Activated naive CD4-positive, alpha-beta T cell treated with Interleukin-2 at 50 U/mL for 16 hours (primary cell): ENCODE measurements around the gene VPS54.
A peak's percentile ranks its signal among the peaks of the same experiment; 100 is the strongest.

ENCODE experiments used
- DNase-seq: peaks from one replicate; pipeline ENCODE4 v3.0.0-alpha.2; 2020

Gene VPS54, protein sequence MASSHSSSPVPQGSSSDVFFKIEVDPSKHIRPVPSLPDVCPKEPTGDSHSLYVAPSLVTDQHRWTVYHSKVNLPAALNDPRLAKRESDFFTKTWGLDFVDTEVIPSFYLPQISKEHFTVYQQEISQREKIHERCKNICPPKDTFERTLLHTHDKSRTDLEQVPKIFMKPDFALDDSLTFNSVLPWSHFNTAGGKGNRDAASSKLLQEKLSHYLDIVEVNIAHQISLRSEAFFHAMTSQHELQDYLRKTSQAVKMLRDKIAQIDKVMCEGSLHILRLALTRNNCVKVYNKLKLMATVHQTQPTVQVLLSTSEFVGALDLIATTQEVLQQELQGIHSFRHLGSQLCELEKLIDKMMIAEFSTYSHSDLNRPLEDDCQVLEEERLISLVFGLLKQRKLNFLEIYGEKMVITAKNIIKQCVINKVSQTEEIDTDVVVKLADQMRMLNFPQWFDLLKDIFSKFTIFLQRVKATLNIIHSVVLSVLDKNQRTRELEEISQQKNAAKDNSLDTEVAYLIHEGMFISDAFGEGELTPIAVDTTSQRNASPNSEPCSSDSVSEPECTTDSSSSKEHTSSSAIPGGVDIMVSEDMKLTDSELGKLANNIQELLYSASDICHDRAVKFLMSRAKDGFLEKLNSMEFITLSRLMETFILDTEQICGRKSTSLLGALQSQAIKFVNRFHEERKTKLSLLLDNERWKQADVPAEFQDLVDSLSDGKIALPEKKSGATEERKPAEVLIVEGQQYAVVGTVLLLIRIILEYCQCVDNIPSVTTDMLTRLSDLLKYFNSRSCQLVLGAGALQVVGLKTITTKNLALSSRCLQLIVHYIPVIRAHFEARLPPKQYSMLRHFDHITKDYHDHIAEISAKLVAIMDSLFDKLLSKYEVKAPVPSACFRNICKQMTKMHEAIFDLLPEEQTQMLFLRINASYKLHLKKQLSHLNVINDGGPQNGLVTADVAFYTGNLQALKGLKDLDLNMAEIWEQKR

DNA sequence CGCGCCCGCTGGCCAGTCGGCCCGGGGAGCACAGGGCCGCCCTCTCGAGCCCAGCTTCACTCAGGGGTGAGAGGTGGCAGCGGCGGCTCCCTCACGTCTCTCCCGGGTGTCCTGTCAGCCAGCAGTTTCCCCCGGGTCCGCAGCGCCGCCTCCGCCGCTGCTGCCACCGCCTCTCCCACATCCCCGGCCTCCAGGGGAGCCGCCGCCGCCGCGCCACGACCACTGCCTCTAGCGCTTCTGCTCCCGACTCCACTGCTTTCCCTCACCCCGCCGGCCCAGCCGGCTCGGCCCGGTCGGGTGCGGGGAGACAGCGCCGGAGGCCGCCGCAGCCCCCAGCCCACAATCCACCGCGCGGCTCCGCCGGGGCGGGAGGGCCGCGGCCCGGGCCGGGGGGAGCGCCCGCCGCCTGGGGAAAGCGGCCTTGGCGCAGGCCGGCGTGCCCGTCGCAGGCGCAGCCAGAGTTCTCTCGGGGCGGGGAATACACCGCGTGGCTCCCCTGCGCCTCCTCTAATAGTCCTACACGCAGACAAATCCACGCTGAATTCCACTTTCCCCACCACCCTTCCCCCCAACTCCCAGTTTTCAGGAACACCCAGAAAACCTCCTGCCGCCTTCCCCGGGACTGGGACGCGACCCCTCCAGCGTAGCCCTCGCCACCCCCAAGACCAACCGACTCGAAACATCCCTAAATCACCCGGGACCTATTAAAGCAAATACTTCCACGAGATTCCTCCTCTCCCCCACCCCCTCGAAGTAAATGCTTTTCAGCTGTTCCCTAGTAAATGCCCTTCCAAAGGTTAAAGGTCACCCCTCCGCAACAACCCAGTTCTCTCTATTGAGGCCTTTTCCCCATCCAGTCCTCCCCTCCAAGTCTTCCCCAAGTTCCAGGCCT lies at the start of gene VPS54:
TSS of gene VPS54 (minus strand) at position 346 of the 892 bp plus-strand sequence. CDS start 35,429 bp downstream, outside the sequence.
- peak; percentile 57 for DNase-seq

DNA sequence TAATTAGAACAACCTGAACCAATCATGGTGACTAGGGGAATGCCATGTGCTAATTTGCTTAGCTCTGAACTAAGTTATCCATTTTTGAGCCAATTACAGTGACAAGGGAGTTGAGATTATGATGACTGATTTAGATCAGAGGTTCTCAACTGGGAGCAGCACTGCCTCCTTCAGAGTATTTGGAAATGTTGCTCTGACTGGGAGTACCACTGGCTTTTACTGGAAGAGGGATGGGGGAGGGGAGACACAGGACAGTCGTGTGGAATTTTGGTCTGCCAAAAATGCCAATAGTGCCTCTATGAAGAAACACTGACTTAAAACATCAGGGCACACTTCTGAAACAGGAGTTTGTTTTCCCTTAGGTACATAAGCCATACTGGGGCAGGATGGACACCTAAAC lies 48.1 kb upstream of the VPS54 start:
- DNase-seq: no peak

DNA sequence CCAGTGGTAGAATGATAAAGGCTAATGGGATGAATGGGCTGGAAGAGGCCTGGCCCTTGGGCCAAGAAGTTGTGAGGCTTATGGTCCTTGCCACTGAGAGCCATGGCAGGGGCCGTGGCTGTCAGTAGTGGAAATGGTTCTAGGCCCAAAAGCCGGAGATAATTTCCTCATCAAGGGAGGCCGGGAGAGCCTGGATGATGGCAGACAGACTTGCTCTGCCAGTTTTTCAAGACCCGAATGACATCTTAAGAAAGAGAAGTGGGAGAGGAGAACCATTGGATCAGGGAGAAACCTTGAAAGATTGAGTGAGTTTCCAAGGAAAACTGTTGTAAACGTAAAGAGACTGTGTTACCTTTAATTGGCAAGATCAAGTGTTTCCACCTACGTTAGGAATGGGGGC lies 46.3 kb upstream of the VPS54 start:
- DNase-seq: no peak

DNA sequence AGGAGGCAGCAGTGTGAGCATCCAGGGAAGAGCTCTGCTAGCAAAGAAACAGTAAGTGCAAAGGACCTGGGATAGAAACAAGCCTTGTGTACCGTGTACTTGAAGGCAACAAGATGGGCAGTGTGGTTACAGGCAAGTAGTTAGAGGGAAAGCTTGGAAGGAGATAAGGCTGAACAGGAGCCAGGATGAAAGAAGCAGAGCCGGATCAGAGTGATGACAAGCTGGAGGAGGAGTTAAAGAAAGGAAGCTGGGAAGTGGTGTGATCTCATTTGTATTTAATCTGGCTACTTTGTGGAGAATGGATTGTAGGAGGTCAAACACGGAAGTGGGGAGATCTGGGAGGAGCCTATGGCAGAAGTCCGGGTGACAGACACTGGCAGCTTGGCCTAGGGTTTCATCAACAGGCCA lies 44.7 kb upstream of the VPS54 start:
- no peak for DNase-seq

DNA sequence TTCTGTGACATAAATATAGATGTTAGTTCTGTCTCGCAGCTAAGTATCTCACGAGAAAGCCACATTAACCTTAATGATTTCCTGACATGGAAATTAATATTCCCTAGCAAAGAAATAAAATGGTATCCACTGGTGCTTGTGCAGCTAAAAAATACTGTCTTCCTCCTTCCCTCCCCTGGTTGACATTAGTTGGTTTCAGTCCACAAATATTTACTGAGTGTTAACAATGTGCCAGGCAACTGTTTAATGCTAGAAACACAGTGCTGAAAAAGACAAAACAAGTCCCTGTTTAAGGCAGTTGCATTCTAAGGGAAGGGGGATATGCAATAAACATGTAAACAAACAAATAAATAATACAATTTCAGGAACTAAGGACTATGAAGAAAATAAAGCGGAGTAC lies 44.2 kb upstream of the VPS54 start:
- DNase-seq: no peak

DNA sequence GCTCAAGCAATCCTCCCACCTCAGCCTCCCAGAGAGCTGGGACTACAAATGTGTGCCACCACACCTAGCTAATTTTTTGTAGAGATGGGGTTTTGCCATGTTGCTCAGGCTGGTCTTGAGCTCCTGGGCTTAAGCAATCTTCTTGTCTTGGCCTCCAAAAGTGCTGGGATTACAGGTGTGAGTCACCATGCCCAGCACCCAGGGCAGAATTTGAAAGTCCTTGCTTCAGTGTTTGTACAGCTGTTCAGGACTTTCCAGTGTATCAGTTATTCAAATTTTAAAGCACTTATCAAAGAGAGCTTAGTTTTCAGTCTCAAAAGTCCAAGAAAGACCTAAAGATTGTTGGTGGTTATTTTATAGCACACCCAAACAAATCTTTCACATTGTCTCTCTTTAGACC lies 43.6 kb upstream of the VPS54 start:
- no peak for DNase-seq

DNA sequence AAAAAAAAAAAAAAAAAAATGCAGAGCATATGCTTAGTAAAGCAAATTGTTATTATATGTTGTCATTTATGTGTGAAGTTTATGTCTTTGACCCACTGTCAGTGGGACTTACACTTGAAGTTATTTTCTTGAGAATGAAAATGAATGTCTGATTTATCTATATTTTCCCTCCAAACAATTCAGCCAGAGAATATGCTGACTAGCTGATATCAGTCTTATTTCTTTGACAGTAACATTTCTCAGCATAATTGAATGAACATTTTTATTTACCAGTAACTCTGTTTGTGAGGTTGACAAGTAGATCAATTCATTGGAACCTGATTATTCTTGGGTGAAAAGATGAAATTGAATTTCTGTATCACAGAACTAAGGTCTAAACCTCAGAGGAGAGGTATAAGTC lies 40.0 kb upstream of the VPS54 start:
- no peak for DNase-seq

DNA sequence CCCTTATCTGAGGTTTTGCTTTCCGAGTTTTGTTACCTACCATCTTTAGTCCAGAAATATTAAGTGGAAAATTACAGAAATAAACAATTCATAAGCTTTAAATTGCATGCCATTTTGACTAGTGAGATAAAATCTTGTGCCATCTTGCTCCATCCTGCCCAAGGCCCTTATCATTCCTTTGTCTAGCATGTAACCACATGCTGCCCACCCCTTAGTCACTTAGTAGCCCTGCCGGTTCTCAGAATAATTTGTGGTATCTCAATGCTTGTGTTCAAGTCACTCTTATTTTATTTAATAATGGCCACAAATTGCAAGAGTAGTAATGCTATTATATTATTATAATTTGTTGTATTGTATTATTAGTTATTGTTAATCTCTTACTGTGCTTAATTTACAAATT lies 36.8 kb upstream of the VPS54 start:
- no peak for DNase-seq

DNA sequence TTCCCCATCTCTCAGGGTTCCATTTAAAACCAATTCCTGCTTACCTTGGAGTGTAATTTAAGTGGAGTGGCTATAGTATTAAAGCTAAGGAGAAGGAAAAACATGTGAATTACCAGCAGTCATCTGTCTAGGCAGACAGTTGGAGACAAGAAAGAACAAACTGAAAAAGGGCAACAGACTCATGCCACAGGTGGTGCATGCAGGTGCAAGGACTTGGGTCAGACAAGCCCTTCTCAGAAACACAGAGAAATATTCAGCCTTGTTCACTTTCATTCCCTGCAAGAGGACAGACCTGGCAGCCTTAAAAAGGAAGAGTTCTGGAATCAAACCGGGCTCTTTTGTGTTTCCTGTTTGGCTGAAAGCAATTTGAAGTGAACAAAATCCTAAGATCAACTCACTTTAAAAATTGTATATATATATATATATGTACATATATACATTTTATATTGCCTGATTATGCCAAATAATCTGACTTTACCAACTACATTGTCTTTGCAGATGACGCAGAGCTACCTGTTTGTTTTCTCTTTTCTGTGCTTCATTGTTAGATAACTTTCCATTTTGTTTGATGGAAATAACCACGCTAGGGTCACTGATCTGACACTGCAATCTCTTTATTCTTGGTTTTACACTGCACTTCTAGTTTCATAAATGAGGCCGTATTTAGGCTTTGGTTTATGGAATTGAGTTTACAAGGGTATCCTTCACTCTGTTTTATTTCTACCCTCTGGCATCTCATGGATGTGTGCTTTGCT lies 35.1 kb upstream of the VPS54 start:
- no peak for DNase-seq

DNA sequence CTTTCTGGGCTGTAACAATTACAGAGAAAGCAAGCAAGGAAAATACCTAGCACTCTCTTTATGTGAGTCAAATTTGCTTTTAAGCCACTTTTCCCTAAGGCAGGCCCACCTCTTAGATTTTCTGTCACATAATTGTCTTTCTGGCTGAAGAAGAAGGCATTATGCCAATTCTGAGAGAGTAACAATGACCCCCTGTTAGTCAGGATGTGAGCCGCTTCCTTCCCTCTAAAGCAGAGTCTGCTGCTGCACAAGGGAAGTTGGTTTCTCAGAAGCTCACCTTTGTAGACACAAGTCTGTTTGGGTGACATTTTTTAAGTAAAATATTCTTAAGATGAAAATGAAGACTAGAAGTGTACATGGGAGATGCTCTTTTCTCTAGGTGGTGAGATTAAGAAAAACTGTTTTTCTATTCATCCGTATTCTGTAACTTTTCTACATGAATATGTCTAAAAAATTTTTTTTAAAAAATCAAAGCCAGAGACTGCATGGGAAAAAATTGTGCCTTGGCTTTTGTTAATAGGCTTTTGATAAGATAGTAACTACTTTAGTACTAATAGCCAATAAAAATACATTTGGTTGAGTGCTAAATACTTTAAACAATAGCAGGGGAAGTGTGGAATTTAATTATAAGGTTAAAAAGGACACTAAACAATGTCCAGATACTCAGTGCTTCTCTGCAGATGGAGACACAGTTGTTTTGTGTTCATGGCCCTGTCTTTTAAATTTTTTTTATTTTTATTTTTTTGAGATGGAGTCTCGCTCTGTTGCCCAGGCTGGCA lies 33.4 kb upstream of the VPS54 start:
- DNase-seq: no peak

DNA sequence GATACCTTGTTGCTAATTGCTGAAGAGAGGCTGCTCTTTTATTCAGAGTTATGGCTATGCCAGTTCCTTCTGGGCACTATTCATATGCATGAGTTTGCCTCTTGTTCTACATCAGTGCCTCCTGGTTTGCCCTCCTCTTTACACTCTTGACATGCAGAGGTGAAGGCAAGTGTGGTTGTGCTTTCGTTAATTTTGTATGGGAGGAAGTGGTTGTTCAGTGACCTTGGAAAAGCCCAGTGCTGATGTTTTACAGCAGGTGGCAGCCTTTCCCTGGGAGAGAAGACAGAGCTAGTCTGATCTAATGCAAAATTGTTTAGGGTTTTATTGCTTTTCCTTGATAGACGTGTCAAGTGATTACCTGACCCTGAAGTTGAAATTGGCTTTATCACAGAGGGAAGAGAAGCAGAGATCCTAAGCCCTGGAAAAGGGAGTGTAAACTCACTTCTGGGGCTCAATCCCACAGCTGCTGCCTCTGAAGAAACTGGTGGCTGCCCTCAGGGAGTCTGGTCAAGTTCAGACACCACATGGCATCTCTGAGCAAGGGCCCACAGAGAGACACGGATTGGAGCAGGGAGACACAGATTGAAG lies 30.5 kb upstream of the VPS54 start:
- DNase-seq: peak; percentile 67

DNA sequence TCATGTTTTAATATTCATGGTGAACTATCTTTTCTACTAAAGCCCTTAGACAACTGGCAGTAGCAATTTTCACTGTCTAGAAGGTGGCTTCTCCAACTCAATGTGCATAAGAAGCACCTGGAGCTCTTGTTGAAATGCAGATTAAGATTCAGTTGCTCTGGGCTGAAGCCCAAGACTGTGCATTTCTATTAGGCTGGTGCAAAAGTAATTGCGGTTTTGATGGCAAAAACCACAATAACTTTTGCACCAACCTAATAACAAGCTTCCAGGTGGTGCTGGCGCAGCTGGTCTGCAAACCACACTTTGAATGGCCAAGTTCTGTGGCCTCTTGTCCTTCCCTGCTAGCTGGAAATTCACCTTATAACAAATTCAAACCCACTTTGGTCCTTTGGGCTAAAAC lies 26.7 kb upstream of the VPS54 start:
- no peak for DNase-seq

DNA sequence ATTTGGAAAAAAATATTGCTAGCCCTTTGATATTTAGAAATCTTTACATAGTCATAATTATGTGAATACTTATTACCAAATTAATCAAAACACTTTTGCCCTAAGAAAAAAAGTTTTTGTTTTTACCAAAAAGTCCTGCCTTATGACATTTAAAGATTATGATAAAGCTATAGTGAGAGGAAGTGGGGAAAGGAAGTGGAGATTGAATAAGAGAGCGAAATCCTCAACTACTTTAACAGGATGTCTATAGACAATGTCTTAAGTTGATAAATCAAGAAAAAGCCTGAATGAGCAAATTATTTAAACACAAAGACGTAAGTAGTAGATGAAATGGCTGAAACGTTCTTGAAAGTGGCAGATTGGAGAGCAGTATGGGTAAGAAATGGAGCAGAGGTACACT lies 20.9 kb upstream of the VPS54 start:
- no peak for DNase-seq

DNA sequence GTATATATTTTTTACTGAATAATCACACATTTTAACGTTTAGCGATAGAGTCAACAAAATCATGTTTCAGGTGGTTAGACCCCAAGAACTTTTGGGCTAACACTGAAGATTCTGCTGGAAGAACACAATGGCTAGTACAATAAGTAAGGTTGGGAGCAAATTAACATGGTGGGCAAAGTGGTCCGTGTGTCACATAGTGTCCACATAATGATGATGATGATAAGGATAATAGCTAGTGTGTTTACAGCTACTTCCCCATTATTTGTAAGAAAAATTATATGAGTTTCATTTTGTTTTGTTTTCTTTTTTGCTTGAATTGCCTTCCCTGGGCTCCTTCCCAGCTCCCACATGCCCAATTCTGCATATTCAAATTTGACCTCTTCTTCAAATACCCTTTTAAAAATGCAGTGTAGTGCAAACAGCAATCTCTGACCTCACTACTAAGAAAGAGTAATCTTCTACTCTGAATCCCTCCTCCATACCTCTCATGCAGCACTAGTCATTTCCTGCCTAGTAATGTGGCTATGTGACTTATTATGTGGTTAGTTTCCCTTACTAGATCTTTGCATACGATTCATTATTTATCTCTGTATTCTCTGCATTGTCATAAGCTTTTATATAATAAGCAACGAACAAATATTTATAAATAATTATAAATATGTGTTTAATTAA lies 16.9 kb upstream of the VPS54 start:
- no peak for DNase-seq

DNA sequence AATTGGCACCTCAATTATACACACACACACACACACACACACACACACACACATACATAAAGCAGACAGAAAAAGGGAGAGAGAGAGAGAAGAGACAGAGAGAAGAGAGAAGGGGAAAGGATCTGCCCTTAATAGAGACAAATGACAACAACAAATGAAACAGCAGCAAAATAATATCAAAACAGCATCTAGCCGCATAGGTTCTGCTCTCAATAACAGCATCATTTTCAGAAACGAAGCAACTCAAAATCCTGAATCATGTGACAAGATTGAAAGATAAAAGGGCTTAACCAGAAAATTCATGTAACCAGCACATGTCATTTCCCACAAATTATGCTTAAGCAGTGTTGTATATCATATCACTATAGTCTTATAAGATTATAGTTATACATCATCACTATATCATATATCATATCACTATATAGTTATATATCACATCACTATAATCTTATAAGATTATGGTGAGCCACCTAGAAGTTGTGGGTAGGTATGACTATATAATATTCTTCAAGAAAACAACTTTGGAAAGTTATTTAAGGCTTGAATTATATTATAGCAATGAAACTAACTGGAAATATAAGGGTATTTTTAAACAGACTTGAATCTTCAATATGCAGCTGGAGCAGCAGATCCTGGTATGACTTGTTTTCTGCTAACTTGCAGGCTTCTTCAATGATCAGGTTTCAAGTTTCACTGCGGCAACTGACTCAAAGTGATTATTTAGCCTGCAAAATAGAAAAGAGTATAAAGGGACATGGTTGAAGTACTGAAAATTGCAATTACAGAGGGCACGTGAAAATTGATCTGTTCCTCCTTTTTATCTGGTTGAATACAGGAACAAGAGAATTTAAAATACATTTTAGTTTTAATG lies 16.1 kb upstream of the VPS54 start:
- DNase-seq: no peak

DNA sequence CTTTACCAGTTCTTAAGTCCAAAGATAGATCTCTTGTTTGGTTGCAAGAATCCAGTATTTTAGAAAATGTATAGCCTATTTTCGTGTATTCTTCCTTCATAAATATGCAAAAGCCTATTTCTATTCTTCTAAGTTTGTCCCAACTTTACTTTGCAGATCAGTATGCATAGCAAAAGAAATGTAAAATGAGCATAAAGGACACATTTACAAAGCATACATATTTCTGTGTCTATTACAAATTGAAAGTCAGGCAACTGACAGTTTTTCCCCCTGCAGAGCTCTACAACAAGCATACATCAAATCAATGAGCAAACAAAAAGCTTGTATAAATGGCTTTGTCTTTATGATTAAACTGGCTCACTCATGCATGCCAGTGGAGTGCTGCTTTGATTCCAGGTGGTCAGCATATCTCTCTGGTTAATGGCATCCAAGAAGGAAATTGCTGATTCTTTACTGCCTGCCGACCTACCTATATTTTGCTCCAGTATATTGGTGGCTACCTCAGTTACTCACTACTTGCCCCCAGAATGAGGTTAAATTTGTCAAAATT lies 10.0 kb upstream of the VPS54 start:
- DNase-seq: no peak

DNA sequence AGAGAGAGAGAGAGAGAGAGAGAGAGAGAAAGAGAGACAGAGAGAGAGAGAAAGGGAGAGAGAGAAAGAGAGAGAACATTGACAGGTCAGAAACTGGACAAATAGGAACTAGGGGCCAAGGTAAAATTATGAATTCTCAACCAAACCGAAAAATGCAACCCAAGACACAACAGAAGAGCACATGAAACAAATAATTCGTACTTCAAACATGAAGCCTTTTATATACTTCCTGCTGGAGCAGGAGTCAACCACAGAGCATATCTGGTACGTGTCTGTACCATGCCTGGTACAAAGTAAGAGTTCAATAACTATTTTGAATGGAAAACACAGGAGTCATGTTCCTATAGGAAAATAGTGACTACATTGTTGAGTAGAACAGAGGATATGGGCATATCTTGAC lies 6.5 kb upstream of the VPS54 start:
- no peak for DNase-seq

DNA sequence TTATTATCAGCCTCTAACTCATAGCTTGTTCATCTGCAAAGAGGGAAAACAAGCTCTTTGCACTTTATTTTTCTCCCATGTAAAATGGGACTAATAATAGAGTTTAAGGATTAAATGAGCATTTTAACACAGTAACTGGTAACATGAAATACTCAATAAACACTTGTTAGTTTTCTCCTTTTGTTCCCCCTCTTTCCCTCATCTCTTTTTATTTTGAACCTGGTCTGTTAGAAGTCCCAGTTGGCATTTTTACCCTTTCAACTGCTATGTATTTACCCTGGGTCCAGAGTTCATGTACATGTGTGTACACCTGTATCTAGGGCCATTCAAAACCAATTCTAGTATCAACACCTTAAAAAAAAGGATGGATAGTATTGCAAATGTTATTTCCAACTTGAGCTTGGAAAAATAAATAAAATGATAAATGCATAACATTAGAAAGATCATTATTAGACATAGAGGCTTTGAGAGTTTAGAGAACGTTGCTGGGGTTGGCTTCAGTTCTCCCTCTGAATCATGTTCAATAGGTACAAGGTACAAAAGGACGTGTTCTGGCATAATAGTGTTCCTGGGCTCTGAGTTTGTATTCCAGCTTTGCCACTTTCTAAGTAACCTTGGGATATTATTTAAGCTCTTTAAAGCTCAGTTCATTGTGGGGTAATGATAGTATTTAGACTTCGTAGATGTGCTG lies 5.2 kb upstream of the VPS54 start:
- DNase-seq: no peak
